ENCODE data around the gene B4GALT2.

Gene B4GALT2

GRCh38 chr1:43985984-43986595 lies 7.1 kb downstream of the B4GALT2 start:
- Histone ChIP-seq H3K9me3 (ENCODE audit: control insufficient read depth, low read length) (no peaks in the 10 kb centered on the region), H3K36me3 (ENCODE audit: control insufficient read depth, insufficient read depth, low read length) (no peaks in the 10 kb centered on the region), H3K4me3 (ENCODE audit: insufficient read depth, low read depth, low read length, poor library complexity, severe bottlenecking) (no peak overlapping the region), H3K4me1 (ENCODE audit: control insufficient read depth, insufficient read depth, low read length, poor library complexity, severe bottlenecking) (peaks cover 1% of the 10 kb centered on the region), H3K27me3 (replicated peaks; ENCODE audit: control insufficient read depth, insufficient read depth, low read length, poor library complexity, severe bottlenecking) (no peaks in the 10 kb centered on the region), H3K27ac (ENCODE audit: insufficient read depth, low read length, poor library complexity, severe bottlenecking) (no peak overlapping the region)
- DNase-seq, result no peak

- Histone ChIP-seq H3K9me3 (ENCODE audit: control insufficient read depth, low read length) (no peaks in the 10 kb centered on the region), H3K27me3 (replicated peaks; ENCODE audit: control insufficient read depth, insufficient read depth, low read length, poor library complexity, severe bottlenecking) (no peaks in the 10 kb centered on the region), H3K36me3 (ENCODE audit: control insufficient read depth, insufficient read depth, low read length) (no peaks in the 10 kb centered on the region), H3K4me1 (ENCODE audit: control insufficient read depth, insufficient read depth, low read length, poor library complexity, severe bottlenecking) (peaks cover 3% of the 10 kb centered on the region), H3K4me3 (ENCODE audit: insufficient read depth, low read depth, low read length, poor library complexity, severe bottlenecking) (no peak overlapping the region), H3K27ac (ENCODE audit: insufficient read depth, low read length, poor library complexity, severe bottlenecking) (no peak overlapping the region)
- DNase-seq, result no peak
Measured at GRCh38 chr1:43986712-43987111, 7.7 kb downstream of the B4GALT2 start.

DNA sequence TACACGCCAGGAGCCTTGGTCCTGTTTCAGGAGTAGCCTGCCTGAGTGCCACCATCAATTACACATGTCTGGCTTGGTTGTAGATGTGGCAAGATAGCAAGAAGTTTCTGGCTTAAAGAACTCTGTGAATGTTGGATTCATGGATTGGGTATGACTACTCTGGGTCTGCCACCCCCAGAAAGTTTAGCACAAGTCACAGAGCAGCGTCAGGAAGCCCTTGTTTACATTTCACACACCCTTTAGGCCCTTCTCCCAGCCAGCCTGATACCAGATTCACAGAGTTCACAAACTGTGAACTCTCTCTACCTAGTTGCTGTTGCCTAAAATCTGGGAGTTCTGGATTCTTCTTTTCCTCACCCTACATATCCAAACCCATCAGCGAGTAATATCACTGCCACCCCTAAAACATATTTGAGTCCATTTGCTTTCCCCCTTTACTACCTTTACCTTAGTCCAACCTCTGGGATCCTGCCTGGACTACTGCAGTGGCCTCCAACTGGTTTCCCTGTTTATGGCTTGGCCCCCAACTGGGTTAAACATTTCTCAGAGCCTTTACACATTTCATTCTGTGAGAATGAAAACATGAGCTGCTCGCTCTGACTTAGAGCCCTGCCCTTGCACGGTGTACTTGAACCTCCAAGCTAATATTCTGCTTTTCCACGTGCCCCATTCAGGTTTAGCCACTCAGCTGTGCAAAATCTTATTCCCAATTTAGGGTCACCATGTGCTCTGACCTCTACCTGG lies 8.3 kb downstream of the B4GALT2 start:
- no peak overlapping the region for H3K27ac ChIP-seq (ENCODE audit: insufficient read depth, low read length, poor library complexity, severe bottlenecking)
- H3K4me1 ChIP-seq (ENCODE audit: control insufficient read depth, insufficient read depth, low read length, poor library complexity, severe bottlenecking), result peaks cover 8% of the 10 kb centered on the region

DNA sequence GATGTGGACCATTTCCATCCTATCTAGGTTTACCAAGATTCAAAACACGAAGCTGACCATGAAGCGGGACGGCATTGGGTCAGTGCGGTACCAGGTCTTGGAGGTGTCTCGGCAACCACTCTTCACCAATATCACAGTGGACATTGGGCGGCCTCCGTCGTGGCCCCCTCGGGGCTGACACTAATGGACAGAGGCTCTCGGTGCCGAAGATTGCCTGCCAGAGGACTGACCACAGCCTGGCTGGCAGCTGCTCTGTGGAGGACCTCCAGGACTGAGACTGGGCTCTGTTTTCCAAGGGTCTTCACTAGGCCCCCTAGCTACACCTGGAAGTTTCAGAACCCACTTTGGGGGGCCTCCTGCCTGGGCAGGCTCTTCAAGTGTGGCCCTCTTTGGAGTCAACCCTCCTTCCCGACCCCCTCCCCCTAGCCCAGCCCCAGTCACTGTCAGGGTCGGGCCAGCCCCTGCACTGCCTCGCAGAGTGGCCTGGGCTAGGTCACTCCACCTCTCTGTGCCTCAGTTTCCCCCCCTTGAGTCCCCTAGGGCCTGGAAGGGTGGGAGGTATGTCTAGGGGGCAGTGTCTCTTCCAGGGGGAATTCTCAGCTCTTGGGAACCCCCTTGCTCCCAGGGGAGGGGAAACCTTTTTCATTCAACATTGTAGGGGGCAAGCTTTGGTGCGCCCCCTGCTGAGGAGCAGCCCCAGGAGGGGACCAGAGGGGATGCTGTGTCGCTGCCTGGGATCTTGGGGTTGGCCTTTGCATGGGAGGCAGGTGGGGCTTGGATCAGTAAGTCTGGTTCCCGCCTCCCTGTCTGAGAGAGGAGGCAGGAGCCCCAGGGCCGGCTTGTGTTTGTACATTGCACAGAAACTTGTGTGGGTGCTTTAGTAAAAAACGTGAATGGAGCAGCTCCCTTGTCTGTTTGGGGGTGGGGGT lies 11.5 kb downstream of the B4GALT2 start:
- H3K27me3 ChIP-seq (replicated peaks; ENCODE audit: control insufficient read depth, insufficient read depth, low read length, poor library complexity, severe bottlenecking), result no peaks in the 10 kb centered on the region
- H3K9me3 ChIP-seq (ENCODE audit: control insufficient read depth, low read length), result no peaks in the 10 kb centered on the region
- no peak for DNase-seq
- no peaks in the 10 kb centered on the region for H3K36me3 ChIP-seq (ENCODE audit: control insufficient read depth, insufficient read depth, low read length)
- peaks cover 9% of the 10 kb centered on the region for H3K4me1 ChIP-seq (ENCODE audit: control insufficient read depth, insufficient read depth, low read length, poor library complexity, severe bottlenecking)
- no peak overlapping the region for H3K27ac ChIP-seq (ENCODE audit: insufficient read depth, low read length, poor library complexity, severe bottlenecking)
- H3K4me3 ChIP-seq (ENCODE audit: insufficient read depth, low read depth, low read length, poor library complexity, severe bottlenecking), result peak overlapping the region; percentile 75

More for the DNA sequence above, 8.3 kb downstream of the B4GALT2 start:
- no peak overlapping the region for H3K4me3 ChIP-seq (ENCODE audit: insufficient read depth, low read depth, low read length, poor library complexity, severe bottlenecking)
- H3K9me3 ChIP-seq (ENCODE audit: control insufficient read depth, low read length), result no peaks in the 10 kb centered on the region
- H3K27me3 ChIP-seq (replicated peaks; ENCODE audit: control insufficient read depth, insufficient read depth, low read length, poor library complexity, severe bottlenecking), result no peaks in the 10 kb centered on the region
- no peak for DNase-seq
- no peaks in the 10 kb centered on the region for H3K36me3 ChIP-seq (ENCODE audit: control insufficient read depth, insufficient read depth, low read length)

GRCh38 chr1:43991200-43991475 lies 12.1 kb downstream of the B4GALT2 start:
- H3K4me1 ChIP-seq (ENCODE audit: control insufficient read depth, insufficient read depth, low read length, poor library complexity, severe bottlenecking), result peaks cover 9% of the 10 kb centered on the region
- peak overlapping the region; percentile 75 for H3K4me3 ChIP-seq (ENCODE audit: insufficient read depth, low read depth, low read length, poor library complexity, severe bottlenecking)
- no peaks in the 10 kb centered on the region for H3K36me3 ChIP-seq (ENCODE audit: control insufficient read depth, insufficient read depth, low read length)
- DNase-seq, result no peak
- no peaks in the 10 kb centered on the region for H3K27me3 ChIP-seq (replicated peaks; ENCODE audit: control insufficient read depth, insufficient read depth, low read length, poor library complexity, severe bottlenecking)
- peak overlapping the region; percentile 67 for H3K27ac ChIP-seq (ENCODE audit: insufficient read depth, low read length, poor library complexity, severe bottlenecking)
- no peaks in the 10 kb centered on the region for H3K9me3 ChIP-seq (ENCODE audit: control insufficient read depth, low read length)

- Histone ChIP-seq H3K36me3 (ENCODE audit: control insufficient read depth, insufficient read depth, low read length) (no peaks in the 10 kb centered on the region), H3K4me3 (ENCODE audit: insufficient read depth, low read depth, low read length, poor library complexity, severe bottlenecking) (peak within 1 kb of the TSS; percentile 75), H3K4me1 (ENCODE audit: control insufficient read depth, insufficient read depth, low read length, poor library complexity, severe bottlenecking) (peaks cover 9% of the 10 kb centered on the region), H3K9me3 (ENCODE audit: control insufficient read depth, low read length) (no peaks in the 10 kb centered on the region), H3K27ac (ENCODE audit: insufficient read depth, low read length, poor library complexity, severe bottlenecking) (peak within 1 kb of the TSS; percentile 67), H3K27me3 (replicated peaks; ENCODE audit: control insufficient read depth, insufficient read depth, low read length, poor library complexity, severe bottlenecking) (no peaks in the 10 kb centered on the region)
- DNase-seq, result peak; percentile 64 to 71 (median 68)
Measured at GRCh38 chr1:43991476-43992231, 12.6 kb downstream of the B4GALT2 start, which contains the start of gene CCDC24. TSS of gene CCDC24 (plus strand) at chr1:43991599. CDS start at chr1:43991879, 280 bp downstream.

DNA sequence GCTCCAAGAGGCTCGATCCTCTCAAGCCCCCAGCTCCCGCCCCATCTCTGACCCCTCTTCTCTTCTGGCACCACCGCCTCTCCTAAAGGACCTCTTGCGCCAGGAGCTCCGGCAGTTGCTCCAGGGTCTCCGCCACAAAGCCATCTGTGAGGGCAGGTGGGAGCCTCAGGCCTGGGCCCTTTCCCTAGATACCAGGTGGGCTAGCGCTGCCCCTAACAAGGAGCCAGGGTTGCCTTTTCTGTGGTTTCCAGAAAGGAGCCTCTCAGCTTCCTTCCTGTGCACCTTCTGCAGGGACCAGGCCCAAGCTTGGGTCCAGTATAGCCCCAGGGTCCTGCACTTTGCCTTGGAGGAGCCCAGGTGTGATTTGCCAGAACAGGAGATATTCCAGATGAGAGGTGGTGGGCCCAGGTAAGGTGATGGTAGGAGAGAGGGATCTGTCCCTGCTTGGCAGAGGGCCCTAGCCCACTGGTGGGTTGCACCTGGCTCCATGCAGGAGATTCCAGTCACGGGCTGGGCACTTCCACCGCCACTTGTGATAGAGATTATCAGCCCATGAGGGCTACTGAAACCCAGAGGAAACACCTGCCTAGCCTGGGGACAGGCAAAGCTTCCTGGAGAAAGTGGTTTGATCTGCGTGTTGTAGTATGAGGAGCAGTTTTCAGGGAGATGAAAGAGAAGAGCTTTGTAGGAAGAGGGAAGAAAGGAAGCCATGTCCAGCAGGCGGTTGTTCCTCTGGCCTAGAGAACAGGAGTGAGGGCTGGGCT lies 13.4 kb downstream of the B4GALT2 start:
- no peaks in the 10 kb centered on the region for H3K27me3 ChIP-seq (replicated peaks; ENCODE audit: control insufficient read depth, insufficient read depth, low read length, poor library complexity, severe bottlenecking)
- H3K4me3 ChIP-seq (ENCODE audit: insufficient read depth, low read depth, low read length, poor library complexity, severe bottlenecking), result peak overlapping the region; percentile 75
- DNase-seq, result no peak
- H3K27ac ChIP-seq (ENCODE audit: insufficient read depth, low read length, poor library complexity, severe bottlenecking), result no peak overlapping the region
- no peaks in the 10 kb centered on the region for H3K9me3 ChIP-seq (ENCODE audit: control insufficient read depth, low read length)
- H3K4me1 ChIP-seq (ENCODE audit: control insufficient read depth, insufficient read depth, low read length, poor library complexity, severe bottlenecking), result peaks cover 9% of the 10 kb centered on the region
- H3K36me3 ChIP-seq (ENCODE audit: control insufficient read depth, insufficient read depth, low read length), result no peaks in the 10 kb centered on the region

DNA sequence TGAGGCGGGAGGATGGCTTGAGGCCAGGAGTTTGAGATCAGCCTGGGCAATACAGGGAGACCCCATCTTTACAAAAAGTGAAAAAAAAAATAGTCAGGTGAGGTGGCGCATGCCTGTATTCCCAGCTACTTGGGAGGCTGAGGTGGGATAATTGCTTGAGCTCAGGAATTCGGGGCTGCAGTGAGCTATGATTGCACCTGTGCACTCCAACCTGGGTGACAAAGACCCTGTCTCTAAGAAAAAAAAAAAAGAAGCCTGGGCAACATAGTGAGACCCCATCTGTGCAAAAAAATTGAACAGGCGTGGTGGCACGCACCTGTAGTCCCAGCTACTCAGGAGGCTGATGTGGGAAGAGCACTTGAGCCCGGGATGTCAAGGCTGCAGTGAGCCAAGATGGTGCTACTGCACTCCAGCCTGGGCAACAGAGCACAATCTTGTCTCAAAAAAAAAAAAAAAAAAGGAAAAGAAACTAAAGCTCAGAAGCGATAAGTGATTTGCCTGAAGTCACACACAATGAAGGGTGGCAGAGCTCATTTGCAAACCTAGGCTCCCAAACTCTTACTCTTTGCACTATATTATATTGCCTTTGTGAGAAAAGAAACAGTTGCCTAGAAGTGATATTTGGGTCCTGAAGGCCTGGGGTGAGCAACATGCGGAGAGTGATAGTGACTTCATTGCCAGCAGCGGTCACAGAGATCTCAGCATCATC lies 14.3 kb downstream of the B4GALT2 start:
- Histone ChIP-seq H3K36me3 (ENCODE audit: control insufficient read depth, insufficient read depth, low read length) (no peaks in the 10 kb centered on the region), H3K4me3 (ENCODE audit: insufficient read depth, low read depth, low read length, poor library complexity, severe bottlenecking) (no peak overlapping the region), H3K27me3 (replicated peaks; ENCODE audit: control insufficient read depth, insufficient read depth, low read length, poor library complexity, severe bottlenecking) (no peaks in the 10 kb centered on the region), H3K27ac (ENCODE audit: insufficient read depth, low read length, poor library complexity, severe bottlenecking) (no peak overlapping the region), H3K9me3 (ENCODE audit: control insufficient read depth, low read length) (no peaks in the 10 kb centered on the region), H3K4me1 (ENCODE audit: control insufficient read depth, insufficient read depth, low read length, poor library complexity, severe bottlenecking) (peaks cover 9% of the 10 kb centered on the region)
- no peak for DNase-seq

GRCh38 chr1:43994071-43994470 lies 15.1 kb downstream of the B4GALT2 start:
- H3K27me3 ChIP-seq (replicated peaks; ENCODE audit: control insufficient read depth, insufficient read depth, low read length, poor library complexity, severe bottlenecking), result no peaks in the 10 kb centered on the region
- no peak for DNase-seq
- H3K27ac ChIP-seq (ENCODE audit: insufficient read depth, low read length, poor library complexity, severe bottlenecking), result no peak overlapping the region
- H3K36me3 ChIP-seq (ENCODE audit: control insufficient read depth, insufficient read depth, low read length), result no peaks in the 10 kb centered on the region
- no peaks in the 10 kb centered on the region for H3K9me3 ChIP-seq (ENCODE audit: control insufficient read depth, low read length)
- H3K4me1 ChIP-seq (ENCODE audit: control insufficient read depth, insufficient read depth, low read length, poor library complexity, severe bottlenecking), result peaks cover 9% of the 10 kb centered on the region
- H3K4me3 ChIP-seq (ENCODE audit: insufficient read depth, low read depth, low read length, poor library complexity, severe bottlenecking), result no peak overlapping the region

All from effector memory CD4-positive, alpha-beta T cell (primary cell).